Upper lobe of left lung (tissue), 6 donors: ENCODE measurements around the gene MAP2K6. TPM values are rescaled to one million over a fixed set of nuclear protein-coding genes. Genes with fewer than 3 reads are reported as not detected.

Experiments used
- ATAC-seq, 2 donors: fragments of 200-7000 bp; cut with Tn5 transposase; one replicate each; pipeline ENCODE4 v1.9.1; 2022; ENCODE audit warnings: mild to moderate bottlenecking in 2 of 2, moderate library complexity in 2 of 2; ENCODE audit not compliant: low FRiP score in 2 of 2
- DNase-seq, 2 donors: peaks; one replicate each; pipeline ENCODE4 v3.0.0-alpha.2; 2019 to 2020
- H3K27ac ChIP-seq, 4 donors: fragments of 200-600 bp; sonication (generic); one replicate each; pipeline ENCODE4 v1.5.1; 2016 to 2019
- H3K27me3 ChIP-seq, 4 donors: fragments of 200-600 bp; sonication (generic); one replicate each; pipeline ENCODE4 v1.5.1; 2017 to 2019
- H3K36me3 ChIP-seq, 4 donors: fragments of 200-600 bp; sonication (generic); one replicate each; pipeline ENCODE4 v1.5.1; 2016 to 2019
- H3K4me1 ChIP-seq, 4 donors: fragments of 200-600 bp; sonication (generic); one replicate each; pipeline ENCODE4 v1.5.1; 2018 to 2019
- H3K4me3 ChIP-seq, 4 donors: fragments of 200-600 bp; sonication (generic); one replicate each; pipeline ENCODE4 v1.5.1; 2017 to 2019; ENCODE audit warnings: mild to moderate bottlenecking in 2 of 4, moderate library complexity in 1 of 4
- H3K9me3 ChIP-seq, 4 donors: fragments of 200-600 bp; sonication (generic); one replicate each; pipeline ENCODE4 v1.5.1; 2018 to 2019
- CTCF ChIP-seq, 6 experiments: fragments of 450-650 bp in 4 of 6; fragments of 200-600 bp in 2 of 6; sonication (generic) in 2 of 6; IDR thresholded peaks; one replicate each; pipeline ENCODE4 v1.5.1; 2016 to 2019; ENCODE audit warnings: antibody characterized with exemption in 6 of 6
- EP300 ChIP-seq, 4 donors: sonication (generic); formaldehyde crosslinking; IDR thresholded peaks; one replicate each; pipeline ENCODE4 v1.5.1; 2017; ENCODE audit warnings: antibody characterized with exemption in 4 of 4, control low read depth in 2 of 4
- POLR2A ChIP-seq, 4 donors: fragments of 450-650 bp; IDR thresholded peaks; one replicate each; pipeline ENCODE4 v1.5.1; 2016 to 2017; ENCODE audit warnings: antibody characterized with exemption in 4 of 4, mild to moderate bottlenecking in 2 of 4
- POLR2AphosphoS5 ChIP-seq, 2 donors: sonication (generic); formaldehyde crosslinking; IDR thresholded peaks; one replicate each; pipeline ENCODE4 v1.5.1; 2017; ENCODE audit warnings: antibody characterized with exemption in 2 of 2
- WGBS, 2 donors: methylation state at CpG; one replicate each; pipeline ENCODE4 v1.1.5; 2017 to 2018; 5-methylcytosine and 5-hydroxymethylcytosine counted together
- total RNA-seq, 6 donors: library from RNA; depleted of rRNA in 4 of 6; stranded (reverse); fragments of >200 nt in 4 of 6; gene quantifications; one replicate each; pipeline versions ENCODE4 v1.1.0 to v1.2.1, GENCODE V29; 2016 to 2021
- donor health status: DM: no; HTN: no; CAD: no; lungs with moderate emphysema.
- donor health status: DM: no; HTN: yes; CAD: no; lungs with severe emphysema.

The MAP2K6 gene
- total RNA-seq, 6 donors from 2014 or later: 0.33 to 16.8 (median 5.9) TPM

GRCh38 chr17:69501591-69502468 is 87.3 kb downstream of the MAP2K6 start:
- peak in 1 of 2 donors; percentile 58 for DNase-seq
- H3K36me3 ChIP-seq: no peaks in the 10 kb centered on the region
- ATAC-seq: peak in 1 of 2 donors; percentile 79

DNA sequence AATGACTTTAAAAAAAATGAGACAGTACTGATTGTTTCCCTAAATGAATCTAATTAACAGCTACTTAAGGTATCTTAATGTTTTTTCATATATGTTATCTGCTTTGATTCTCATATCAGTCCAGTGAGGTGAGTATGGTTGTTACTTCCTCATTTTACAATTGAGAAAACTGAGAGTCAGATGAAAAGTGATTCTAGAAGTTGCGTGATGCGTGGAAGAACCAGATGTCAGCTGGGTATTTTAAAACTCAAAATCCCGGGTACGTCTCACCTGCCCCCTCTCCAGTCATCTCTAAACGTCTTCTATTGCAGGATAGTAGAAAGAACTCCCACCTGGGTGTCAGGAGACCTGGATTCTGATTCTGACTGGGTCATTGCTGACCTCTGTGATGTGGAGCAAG is 89.2 kb downstream of the MAP2K6 start:
- ATAC-seq: no peak
- WGBS, 2 donors: 71 to 82% methylated on average over 5 of the region's 5 CpGs
- Histone ChIP-seq H3K9me3 (no peaks in the 10 kb centered on the region), H3K4me1 (peaks cover 0 to 24% (median 17%) of the 10 kb centered on the region in 4 donors), H3K27me3 (no peaks in the 10 kb centered on the region), H3K4me3 (no peak overlapping the region), H3K36me3 (no peaks in the 10 kb centered on the region), H3K27ac (no peak overlapping the region)
- no peak for DNase-seq
- TF ChIP-seq POLR2AphosphoS5 (IDR thresholded peaks at IDR 0.05) (no peak), POLR2A (IDR thresholded peaks at IDR 0.05) (no peak), EP300 (IDR thresholded peaks at IDR 0.05) (no peak), CTCF (IDR thresholded peaks at IDR 0.05) (no peak)

More at GRCh38 chr17:69501591-69502468, 87.3 kb downstream of the MAP2K6 start:
- Histone ChIP-seq H3K4me3 (peak overlapping the region in 3 of 4 donors; percentile 6 to 35 (median 21)), H3K4me1 (peaks cover 0 to 24% (median 17%) of the 10 kb centered on the region in 4 donors), H3K27me3 (no peaks in the 10 kb centered on the region), H3K9me3 (no peaks in the 10 kb centered on the region), H3K27ac (peak overlapping the region; percentile 7 to 67 (median 51))
- 20 to 33% methylated on average over 14 of the region's 14 CpGs for WGBS, 2 donors
- TF ChIP-seq EP300 (IDR thresholded peaks at IDR 0.05) (no peak), POLR2AphosphoS5 (IDR thresholded peaks at IDR 0.05) (peak in 1 of 2 donors; percentile 27)

- no peaks in the 10 kb centered on the region for H3K36me3 ChIP-seq
- H3K4me1 ChIP-seq: peaks cover 0 to 22% (median 14%) of the 10 kb centered on the region in 4 donors
- no peak overlapping the region for H3K27ac ChIP-seq
- DNase-seq (no peak), ATAC-seq (no peak)
- TF ChIP-seq CTCF (IDR thresholded peaks at IDR 0.05): no peak
- no peak for TF ChIP-seq POLR2AphosphoS5 (IDR thresholded peaks at IDR 0.05)
- no peak for TF ChIP-seq POLR2A (IDR thresholded peaks at IDR 0.05)
- no peak for TF ChIP-seq EP300 (IDR thresholded peaks at IDR 0.05)
- no peaks in the 10 kb centered on the region for H3K9me3 ChIP-seq
- H3K4me3 ChIP-seq: no peak overlapping the region
- H3K27me3 ChIP-seq: no peaks in the 10 kb centered on the region
- 93 to 98% methylated on average over 3 of the region's 3 CpGs for WGBS, 2 donors
These were observed 91.2 kb downstream of the MAP2K6 start for GRCh38 chr17:69505740-69506139.

- Histone ChIP-seq H3K36me3 (no peaks in the 10 kb centered on the region), H3K27me3 (no peaks in the 10 kb centered on the region), H3K9me3 (no peaks in the 10 kb centered on the region), H3K4me3 (no peak overlapping the region), H3K4me1 (peaks cover 0 to 14% (median 6%) of the 10 kb centered on the region in 4 donors), H3K27ac (no peak overlapping the region)
- WGBS, 2 donors: 100% methylated on average over 1 of the region's 1 CpG
- no peak for DNase-seq
- no peak for ATAC-seq
- TF ChIP-seq POLR2A (IDR thresholded peaks at IDR 0.05): no peak
- no peak for TF ChIP-seq CTCF (IDR thresholded peaks at IDR 0.05)
- no peak for TF ChIP-seq POLR2AphosphoS5 (IDR thresholded peaks at IDR 0.05)
- TF ChIP-seq EP300 (IDR thresholded peaks at IDR 0.05): no peak
These were observed 92.0 kb downstream of the MAP2K6 start for GRCh38 chr17:69506489-69506888.

DNA sequence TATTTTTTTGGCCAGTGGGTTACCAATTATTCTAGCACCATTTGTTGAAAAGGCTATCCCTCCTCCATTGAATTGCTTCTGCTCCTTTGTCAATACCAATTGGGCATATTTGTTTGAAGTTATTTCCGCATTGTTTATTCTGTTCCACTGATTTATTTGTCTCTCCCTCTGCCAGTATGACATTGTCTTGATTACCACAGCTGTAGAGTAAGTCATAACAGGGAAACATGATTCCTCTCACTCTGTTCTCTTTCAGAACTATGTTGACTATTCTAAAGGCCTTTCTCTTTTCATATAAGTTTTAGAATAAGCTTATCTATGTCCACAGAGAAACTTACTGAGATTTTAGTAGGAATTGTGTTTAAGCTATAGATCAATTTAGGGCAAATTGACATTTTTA is 94.3 kb downstream of the MAP2K6 start:
- no peak overlapping the region for H3K27ac ChIP-seq
- TF ChIP-seq EP300 (IDR thresholded peaks at IDR 0.05) (no peak), POLR2A (IDR thresholded peaks at IDR 0.05) (no peak), CTCF (IDR thresholded peaks at IDR 0.05) (no peak), POLR2AphosphoS5 (IDR thresholded peaks at IDR 0.05) (no peak)
- ATAC-seq (no peak), DNase-seq (no peak)
- H3K4me1 ChIP-seq: no peaks in the 10 kb centered on the region
- H3K27me3 ChIP-seq: no peaks in the 10 kb centered on the region
- H3K36me3 ChIP-seq: no peaks in the 10 kb centered on the region
- no peaks in the 10 kb centered on the region for H3K9me3 ChIP-seq
- no peak overlapping the region for H3K4me3 ChIP-seq
- WGBS, 2 donors: 93 to 96% methylated on average over 1 of the region's 1 CpG
